NT2/D1 (cell line): ENCODE data around the gene YPEL2.

ENCODE experiments used
- SUZ12 ChIP-seq: IDR thresholded peaks from 2 replicates; pipeline ENCODE4 v1.6.1; 2011; ENCODE audit not compliant: insufficient read length, insufficient read depth; ENCODE audit errors: extremely low read depth
- YY1 ChIP-seq: IDR thresholded peaks from 2 replicates; pipeline ENCODE4 v1.6.1; 2011; ENCODE audit not compliant: insufficient read length, insufficient read depth
- ZNF274 ChIP-seq: IDR thresholded peaks from 2 replicates; pipeline ENCODE4 v1.6.1; 2011; ENCODE audit warnings: mild to moderate bottlenecking, low read depth, low read length

DNA sequence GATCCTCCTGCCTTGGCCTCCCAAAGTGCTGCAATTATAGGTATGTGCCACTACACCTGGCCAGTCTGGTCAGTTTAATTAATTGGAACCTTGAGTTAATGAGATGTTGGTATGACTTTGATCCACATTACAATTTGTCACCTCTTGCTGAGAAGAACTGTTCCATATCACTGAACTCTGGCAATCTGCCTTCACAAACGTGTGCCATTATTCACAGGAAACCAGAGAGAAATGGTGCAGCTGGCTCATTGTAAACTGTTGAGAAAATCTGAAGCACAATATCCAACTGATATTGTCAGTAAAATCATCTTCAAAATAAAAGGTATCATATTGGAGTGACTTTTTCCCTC lies 39.3 kb upstream of the YPEL2 start:
- no peak for TF ChIP-seq YY1
- no peak for TF ChIP-seq ZNF274
- TF ChIP-seq SUZ12: no peak
